ENCODE results near the gene PAXX.

Gene PAXX, protein sequence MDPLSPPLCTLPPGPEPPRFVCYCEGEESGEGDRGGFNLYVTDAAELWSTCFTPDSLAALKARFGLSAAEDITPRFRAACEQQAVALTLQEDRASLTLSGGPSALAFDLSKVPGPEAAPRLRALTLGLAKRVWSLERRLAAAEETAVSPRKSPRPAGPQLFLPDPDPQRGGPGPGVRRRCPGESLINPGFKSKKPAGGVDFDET

DNA sequence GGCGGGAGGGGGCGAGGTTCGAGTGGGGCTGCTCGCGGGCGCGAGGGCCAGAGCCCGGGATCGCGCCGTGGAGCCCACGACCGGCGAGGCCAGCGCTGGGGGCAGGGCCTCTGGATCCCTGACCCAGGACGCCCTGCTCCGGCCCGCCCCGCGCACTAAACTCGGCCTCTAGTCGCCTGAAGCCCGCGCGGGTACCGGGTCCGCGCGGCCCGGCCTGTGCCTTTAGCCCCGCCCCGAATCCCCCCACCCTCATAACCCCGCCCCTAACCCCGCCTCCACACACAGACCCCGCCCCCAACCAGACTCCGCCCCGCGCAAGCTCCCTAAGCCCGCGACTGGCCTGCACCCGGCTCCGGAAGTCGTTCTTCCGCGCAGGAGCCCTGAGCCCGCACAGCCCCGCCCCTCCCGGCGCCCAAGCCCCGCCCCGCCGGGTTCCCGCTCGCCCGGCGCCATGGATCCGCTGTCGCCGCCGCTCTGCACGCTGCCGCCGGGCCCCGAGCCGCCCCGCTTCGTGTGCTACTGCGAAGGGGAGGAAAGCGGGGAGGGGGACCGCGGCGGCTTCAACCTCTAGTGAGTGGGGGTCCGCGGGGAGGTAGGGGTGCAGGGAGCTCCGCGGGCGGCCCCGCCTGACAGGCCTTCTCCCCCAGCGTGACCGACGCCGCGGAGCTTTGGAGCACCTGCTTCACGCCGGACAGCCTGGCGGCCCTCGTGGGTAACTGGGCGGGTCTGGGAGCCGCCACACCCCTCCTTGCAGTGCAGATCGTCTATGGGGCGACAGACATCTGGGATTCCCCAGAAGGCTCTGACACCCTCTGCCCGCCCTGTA lies at the start of gene PAXX:
Gene PAXX, plus strand, starts transcription at position 430 of the 826 bp plus-strand sequence. Its CDS starts 22 bp downstream, at position 452.
- peaks cover 23% of the 10 kb centered on the region for H3K27me3 Mint-ChIP-seq
- H3K4me1 Mint-ChIP-seq = peaks cover 47% of the 10 kb centered on the region
- no peaks in the 10 kb centered on the region for H3K9me3 Mint-ChIP-seq
- DNase-seq (peak; percentile 94 to 98), ATAC-seq (peak; percentile 85)
- H3K27ac Mint-ChIP-seq = peak within 1 kb of the TSS; percentile 73 to 81
- peak within 1 kb of the TSS; percentile 88 to 93 for H3K4me3 Mint-ChIP-seq

DNA sequence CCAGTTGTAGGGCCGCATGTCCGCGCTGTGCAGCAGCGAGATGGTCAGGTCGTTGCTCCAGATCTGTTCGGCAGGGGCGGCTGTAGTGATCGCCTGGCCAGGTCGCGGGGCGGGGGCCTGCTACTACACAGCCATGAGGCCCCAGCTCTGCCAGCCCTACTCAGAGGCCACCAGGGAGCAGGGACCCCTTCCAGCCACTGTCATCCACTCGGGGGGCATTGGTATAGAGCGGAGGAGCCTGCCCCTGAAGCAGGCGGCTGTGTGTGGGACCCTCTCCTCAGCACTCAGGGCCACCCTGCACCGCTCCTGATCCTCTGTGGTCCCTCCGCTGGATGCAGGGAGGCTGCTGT lies 49.4 kb upstream of the PAXX start:
- Mint-ChIP-seq H3K27ac (peak overlapping the region in 1 of 2 donors; percentile 80), H3K4me1 (peaks cover 35% of the 10 kb centered on the region), H3K9me3 (no peaks in the 10 kb centered on the region), H3K4me3 (peak overlapping the region; percentile 82 to 83), H3K27me3 (no peaks in the 10 kb centered on the region)
- no peak for DNase-seq
- ATAC-seq = no peak

GRCh38 chr9:136943291-136944211 lies 48.7 kb upstream of the PAXX start:
- ATAC-seq = peak; percentile 52
- Mint-ChIP-seq H3K9me3 (no peaks in the 10 kb centered on the region), H3K27me3 (no peaks in the 10 kb centered on the region), H3K4me1 (peaks cover 40% of the 10 kb centered on the region), H3K27ac (peak overlapping the region in 1 of 2 donors; percentile 82), H3K4me3 (peak overlapping the region; percentile 82 to 83)
- DNase-seq = peak; percentile 64 to 66

GRCh38 chr9:136944212-136944518 lies 48.1 kb upstream of the PAXX start:
- peaks cover 40% of the 10 kb centered on the region for H3K4me1 Mint-ChIP-seq
- no peaks in the 10 kb centered on the region for H3K27me3 Mint-ChIP-seq
- peak overlapping the region in 1 of 2 donors; percentile 82 for H3K27ac Mint-ChIP-seq
- ATAC-seq = peak; percentile 66
- DNase-seq = peak in 1 of 2 donors; percentile 69
- H3K9me3 Mint-ChIP-seq = no peaks in the 10 kb centered on the region
- H3K4me3 Mint-ChIP-seq = peak overlapping the region; percentile 82 to 83

DNA sequence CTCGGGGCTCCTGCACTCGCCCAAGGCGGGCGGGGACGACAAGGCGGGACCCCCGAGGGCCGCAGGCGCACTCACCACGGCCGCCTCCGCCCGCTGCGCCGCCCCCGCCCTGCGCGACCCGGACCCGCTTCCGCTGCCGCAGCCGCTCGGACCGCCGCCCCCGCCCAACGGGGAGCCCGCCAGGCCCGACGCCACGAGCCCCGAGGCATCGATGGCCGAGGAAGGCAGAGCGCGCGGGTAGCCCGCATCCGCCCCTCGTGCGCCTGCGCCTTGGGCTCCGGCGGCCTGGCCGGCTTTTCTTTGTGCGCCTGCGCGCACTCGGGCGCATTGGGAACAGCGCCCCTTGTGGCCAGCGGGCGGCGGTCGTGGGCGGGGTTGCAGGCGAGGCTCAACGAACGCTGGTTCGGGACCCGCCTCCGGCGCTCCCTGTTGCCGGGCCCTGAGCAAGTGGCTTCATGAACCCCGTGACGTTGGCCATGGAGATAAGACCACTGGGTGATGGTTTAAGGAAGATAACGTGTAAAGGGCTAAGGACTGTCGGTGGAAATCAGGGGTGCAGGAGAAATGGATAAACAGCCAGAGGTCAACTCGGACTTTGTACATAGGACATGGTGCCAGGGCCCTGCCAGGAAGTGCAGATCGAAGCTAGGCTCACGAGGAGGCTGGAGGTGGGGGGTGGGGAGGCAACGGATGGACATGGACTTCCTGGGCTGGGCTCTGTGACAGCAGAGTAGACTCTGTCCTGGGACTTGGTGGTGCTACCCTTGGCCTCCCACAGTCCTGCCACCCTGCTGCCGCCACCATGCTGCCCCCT lies 47.5 kb upstream of the PAXX start, which contains the start of the genes C8G and FBXW5:
Gene C8G, plus strand, starts transcription at position 725 of the 814 bp plus-strand sequence. Its CDS starts 78 bp downstream, at position 803.
Gene FBXW5, minus strand, starts transcription at position 220 of the 814 bp plus-strand sequence. CDS start 655 bp downstream, outside the sequence.
- DNase-seq = peak; percentile 97 to 98
- Mint-ChIP-seq H3K4me1 (peaks cover 35% of the 10 kb centered on the region), H3K9me3 (no peaks in the 10 kb centered on the region), H3K27ac (peak within 1 kb of the TSS in 1 of 2 donors; percentile 95), H3K27me3 (no peaks in the 10 kb centered on the region), H3K4me3 (peak within 1 kb of the TSS; percentile 82 to 83)
- peak; percentile 81 for ATAC-seq

- no peaks in the 10 kb centered on the region for H3K27me3 Mint-ChIP-seq
- peaks cover 42% of the 10 kb centered on the region for H3K4me1 Mint-ChIP-seq
- H3K9me3 Mint-ChIP-seq = no peaks in the 10 kb centered on the region
- H3K27ac Mint-ChIP-seq = peak overlapping the region in 1 of 2 donors; percentile 95
- no peak for ATAC-seq
- DNase-seq = no peak
- no peak overlapping the region for H3K4me3 Mint-ChIP-seq
Observed at GRCh38 chr9:136945333-136946227, 46.6 kb upstream of the PAXX start.

DNA sequence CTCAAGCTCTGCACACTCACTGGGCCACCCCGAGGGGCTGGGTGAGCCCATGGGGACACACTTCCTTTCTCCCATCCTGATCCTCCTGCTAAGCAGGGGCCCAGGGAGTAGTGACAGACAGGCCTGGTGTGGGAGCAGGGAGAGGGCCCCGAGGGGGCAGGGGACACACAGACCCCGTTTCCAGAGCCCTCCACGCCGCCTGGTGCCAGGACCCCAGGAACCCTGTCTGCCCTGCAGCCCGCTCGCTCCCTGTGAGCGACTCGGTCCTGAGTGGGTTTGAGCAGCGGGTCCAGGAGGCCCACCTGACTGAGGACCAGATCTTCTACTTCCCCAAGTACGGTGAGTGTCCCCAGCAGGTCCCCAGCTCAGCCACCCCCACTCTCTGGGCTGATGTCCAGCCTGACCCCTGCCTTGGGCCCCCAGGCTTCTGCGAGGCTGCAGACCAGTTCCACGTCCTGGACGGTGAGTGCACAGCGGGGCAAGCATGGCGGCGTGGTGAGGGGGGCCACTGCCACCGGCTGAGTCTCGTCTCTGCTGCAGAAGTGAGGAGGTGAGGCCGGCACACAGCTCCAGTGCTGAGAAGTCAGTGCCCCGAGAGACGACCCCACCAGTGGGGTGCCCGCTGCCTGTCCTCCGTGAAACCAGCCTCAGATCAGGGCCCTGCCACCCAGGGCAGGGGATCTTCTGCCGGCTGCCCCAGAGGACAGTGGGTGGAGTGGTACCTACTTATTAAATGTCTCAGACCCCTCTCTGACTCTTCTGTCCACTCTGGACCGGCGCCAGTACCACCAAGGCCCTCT lies 45.8 kb upstream of the PAXX start:
- DNase-seq = no peak
- H3K9me3 Mint-ChIP-seq = no peaks in the 10 kb centered on the region
- no peak overlapping the region for H3K4me3 Mint-ChIP-seq
- H3K4me1 Mint-ChIP-seq = peaks cover 44% of the 10 kb centered on the region
- no peaks in the 10 kb centered on the region for H3K27me3 Mint-ChIP-seq
- no peak for ATAC-seq
- no peak overlapping the region for H3K27ac Mint-ChIP-seq

GRCh38 chr9:136947028-136947891 lies 45.0 kb upstream of the PAXX start:
- Mint-ChIP-seq H3K9me3 (no peaks in the 10 kb centered on the region), H3K27me3 (no peaks in the 10 kb centered on the region), H3K4me1 (peaks cover 44% of the 10 kb centered on the region), H3K27ac (peak overlapping the region in 1 of 2 donors; percentile 4), H3K4me3 (no peak overlapping the region)
- DNase-seq = no peak
- ATAC-seq = no peak

GRCh38 chr9:136947955-136948510 lies 44.2 kb upstream of the PAXX start:
- H3K4me1 Mint-ChIP-seq = peaks cover 39% of the 10 kb centered on the region
- H3K4me3 Mint-ChIP-seq = peak overlapping the region in 1 of 2 donors; percentile 33
- H3K27ac Mint-ChIP-seq = peak overlapping the region in 1 of 2 donors; percentile 48

DNA sequence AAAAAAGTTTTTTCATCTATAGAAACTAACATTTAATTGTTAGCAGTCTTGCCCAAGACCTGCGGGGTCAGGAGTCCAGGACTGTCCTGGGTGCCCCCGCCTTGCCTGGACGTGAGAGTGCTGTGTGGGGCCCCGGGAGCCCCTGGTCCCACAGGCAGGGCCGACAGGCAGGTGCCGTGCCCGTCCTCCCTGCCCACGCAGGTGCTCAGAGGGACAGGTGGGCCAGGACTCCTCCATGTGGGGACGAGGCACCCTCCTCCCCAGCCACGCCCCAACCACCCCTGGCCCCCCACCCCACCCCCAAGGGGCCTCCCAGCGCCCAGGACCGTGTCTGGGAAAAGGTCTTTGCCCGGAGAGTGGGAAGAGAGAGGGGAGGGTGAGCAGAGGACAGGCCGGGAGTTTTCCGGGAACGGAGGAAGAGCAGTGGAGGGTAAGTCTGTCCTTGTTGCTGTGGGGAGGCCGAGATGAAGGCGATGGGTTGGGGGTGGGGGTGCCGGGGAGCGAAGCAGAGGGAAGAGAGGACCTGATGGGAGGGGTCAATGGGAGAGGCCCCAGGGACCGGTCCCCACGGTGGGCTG lies 42.9 kb upstream of the PAXX start:
- ATAC-seq (no peak), DNase-seq (no peak)
- peaks cover 34% of the 10 kb centered on the region for H3K4me1 Mint-ChIP-seq
- peak overlapping the region; percentile 61 to 71 for H3K27ac Mint-ChIP-seq
- H3K9me3 Mint-ChIP-seq = no peaks in the 10 kb centered on the region
- H3K4me3 Mint-ChIP-seq = peak overlapping the region; percentile 83 to 87
- H3K27me3 Mint-ChIP-seq = no peaks in the 10 kb centered on the region

More at GRCh38 chr9:136947955-136948510, 44.2 kb upstream of the PAXX start:
- ATAC-seq = no peak
- no peaks in the 10 kb centered on the region for H3K27me3 Mint-ChIP-seq
- no peak for DNase-seq
- H3K9me3 Mint-ChIP-seq = no peaks in the 10 kb centered on the region

- Mint-ChIP-seq H3K4me3 (peak overlapping the region; percentile 90 to 96), H3K4me1 (peaks cover 29% of the 10 kb centered on the region), H3K27ac (peak overlapping the region; percentile 91 to 93), H3K9me3 (no peaks in the 10 kb centered on the region), H3K27me3 (no peaks in the 10 kb centered on the region)
- DNase-seq (peak; percentile 93 to 97), ATAC-seq (peak; percentile 91)
Observed at GRCh38 chr9:136949817-136950655, 42.2 kb upstream of the PAXX start.

Measured in stimulated activated naive CD8-positive, alpha-beta T cell treated with anti-CD3 and anti-CD28 coated beads, Interleukin-15, amount 100 ng/mL, for 72 hours (primary cell).